Measurements from ENCODE around the gene KRT6C. TPM values are rescaled to one million over a fixed set of nuclear protein-coding genes. Genes with fewer than 3 reads are reported as not detected.
"Not testable (repeated sequence)": the region's sequence is repeated elsewhere in the genome, so short reads cannot be mapped to it uniquely, and the experiment has no call there.

The KRT6C gene
- total and polyA plus RNA-seq, 2 experiments from 2014 or later: not detected

DNA sequence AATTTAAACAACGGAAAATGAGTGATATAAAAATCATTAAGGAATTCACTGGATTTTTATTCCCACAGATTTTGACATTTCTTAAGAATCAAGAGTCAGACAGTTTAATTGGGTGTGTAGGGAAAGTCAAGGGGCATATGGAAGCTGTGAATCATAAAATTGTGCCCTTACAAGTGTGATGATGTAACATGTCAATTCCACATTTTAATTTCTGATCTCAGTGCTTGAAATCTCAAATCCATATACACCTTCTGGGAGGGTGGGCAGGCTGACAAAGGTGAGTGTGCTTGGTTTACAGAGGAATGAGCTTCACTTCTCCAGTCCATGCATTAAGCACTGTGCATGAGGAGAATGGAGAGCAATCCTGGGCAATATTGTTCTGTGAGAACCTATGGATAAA is 20.5 kb upstream of the KRT6C start:
- H3K4me2 ChIP-seq (ENCODE audit: unreplicated experiment): peak overlapping the region; percentile 80
- H3K27ac ChIP-seq: peak overlapping the region; percentile 93
- H3K4me3 ChIP-seq: no peak overlapping the region

GRCh38 chr12:52493172-52493571 is 19.6 kb upstream of the KRT6C start, which contains the start of gene KRT6A:
Gene KRT6A (minus strand): TSS chr12:52493257. CDS start chr12:52493188, 69 bp downstream.
- TF ChIP-seq EZH2 (IDR thresholded peaks at IDR 0.05; ENCODE audit: insufficient read depth, poor library complexity, severe bottlenecking) (no peak), EZH2phosphoT487 (IDR thresholded peaks at IDR 0.05; ENCODE audit: insufficient read depth, low read depth) (no peak)
- Histone ChIP-seq H3K36me3 (ENCODE audit: low read depth) (no peaks in the 10 kb centered on the region), H3K9me2 (ENCODE audit: insufficient read depth) (no peaks in the 10 kb centered on the region), H3F3A (ENCODE audit: insufficient read depth) (peaks cover 30% of the 10 kb centered on the region), H3K9me3 (ENCODE audit: low read depth) (no peaks in the 10 kb centered on the region), H3K27ac (no peak within 1 kb of the TSS), H3K27me3 (replicated peaks; ENCODE audit: insufficient read depth) (peaks cover 11% of the 10 kb centered on the region), H3K4me3 (no peak within 1 kb of the TSS), H3K79me2 (ENCODE audit: insufficient read depth) (no peaks in the 10 kb centered on the region), H2AFZ (no peak within 1 kb of the TSS), H3K4me1 (ENCODE audit: insufficient read depth) (peaks cover 43% of the 10 kb centered on the region), H4K20me1 (ENCODE audit: insufficient read depth) (no peaks in the 10 kb centered on the region), H3K4me2 (ENCODE audit: unreplicated experiment) (peak within 1 kb of the TSS; percentile 80), H3K9ac (peak within 1 kb of the TSS; percentile 28; the same call in 1 of the 2 replicates)
- in situ Hi-C loops (cut with MboI): no loop called here
- DNase-seq: peak; percentile 6
- 94 to 95% methylated on average over 2 of the region's 2 CpGs for WGBS, 2 experiments (ENCODE audit: low coverage in 1 of 2, low lambda C conversion rate in 2 of 2, missing lambda C conversion rate in 2 of 2)

More for the DNA sequence above, 20.5 kb upstream of the KRT6C start:
- DNase-seq: peak; percentile 38
- 40 to 52% methylated on average over 1 of the region's 1 CpG for WGBS, 2 experiments (ENCODE audit: low coverage in 1 of 2, low lambda C conversion rate in 2 of 2, missing lambda C conversion rate in 2 of 2)
- Histone ChIP-seq H3K79me2 (ENCODE audit: insufficient read depth) (no peaks in the 10 kb centered on the region), H4K20me1 (ENCODE audit: insufficient read depth) (no peaks in the 10 kb centered on the region), H2AFZ (no peak overlapping the region), H3K9me3 (ENCODE audit: low read depth) (no peaks in the 10 kb centered on the region), H3K4me1 (ENCODE audit: insufficient read depth) (peaks cover 45% of the 10 kb centered on the region), H3K9me2 (ENCODE audit: insufficient read depth) (no peaks in the 10 kb centered on the region), H3K9ac (peak overlapping the region; percentile 28), H3K27me3 (replicated peaks; ENCODE audit: insufficient read depth) (peaks cover 11% of the 10 kb centered on the region), H3K36me3 (ENCODE audit: low read depth) (no peaks in the 10 kb centered on the region), H3F3A (ENCODE audit: insufficient read depth) (peaks cover 30% of the 10 kb centered on the region)
- TF ChIP-seq EZH2phosphoT487 (IDR thresholded peaks at IDR 0.05; ENCODE audit: insufficient read depth, low read depth) (no peak), EZH2 (IDR thresholded peaks at IDR 0.05; ENCODE audit: insufficient read depth, poor library complexity, severe bottlenecking) (no peak)
- in situ Hi-C loops (cut with MboI): no loop called here

DNA sequence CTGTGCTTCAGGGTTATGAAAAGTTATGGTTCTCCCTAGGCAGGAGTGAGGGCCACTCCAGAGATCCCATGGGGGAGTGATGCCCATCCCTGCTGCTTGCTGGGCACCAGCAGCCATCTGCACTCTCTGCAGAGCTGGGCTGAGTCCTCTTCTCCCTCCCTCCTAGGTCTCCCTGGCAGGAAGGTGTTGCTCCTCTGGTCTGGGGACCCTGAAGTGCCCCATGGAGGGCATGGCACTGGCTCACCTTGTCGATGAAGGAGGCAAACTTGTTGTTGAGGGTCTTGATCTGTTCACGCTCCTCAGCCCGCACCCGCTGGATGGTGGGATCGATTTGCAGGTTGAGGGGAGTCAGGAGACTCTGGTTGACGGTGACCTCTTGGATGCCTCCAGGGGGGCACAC is 18.8 kb upstream of the KRT6C start:
- H3K27ac ChIP-seq; H4K20me1 ChIP-seq (ENCODE audit: insufficient read depth); H3K36me3 ChIP-seq (ENCODE audit: low read depth): not testable (repeated sequence)

GRCh38 chr12:52491495-52491894 is 17.9 kb upstream of the KRT6C start:
- WGBS, 2 experiments (ENCODE audit: low coverage in 1 of 2, low lambda C conversion rate in 2 of 2, missing lambda C conversion rate in 2 of 2): 74 to 89% methylated on average over 8 of the region's 8 CpGs
- DNase-seq; in situ Hi-C loops (cut with MboI): not testable (repeated sequence)

More for the DNA sequence above, 18.8 kb upstream of the KRT6C start:
- H3K9me3 ChIP-seq (ENCODE audit: low read depth); H3K4me3 ChIP-seq; H3K4me2 ChIP-seq (ENCODE audit: unreplicated experiment); H2AFZ ChIP-seq; H3K9ac ChIP-seq; in situ Hi-C loops (cut with MboI); H3K9me2 ChIP-seq (ENCODE audit: insufficient read depth); H3K79me2 ChIP-seq (ENCODE audit: insufficient read depth); DNase-seq: not testable (repeated sequence)
- 69 to 88% methylated on average over 2 to 5 of the region's 6 CpGs for WGBS, 2 experiments (ENCODE audit: low coverage in 1 of 2, low lambda C conversion rate in 2 of 2, missing lambda C conversion rate in 2 of 2)
- Histone ChIP-seq H3K4me1 (ENCODE audit: insufficient read depth) (peaks cover 41% of the 10 kb centered on the region), H3K27me3 (replicated peaks; ENCODE audit: insufficient read depth) (peaks cover 11% of the 10 kb centered on the region), H3F3A (ENCODE audit: insufficient read depth) (peaks cover 30% of the 10 kb centered on the region)

DNA sequence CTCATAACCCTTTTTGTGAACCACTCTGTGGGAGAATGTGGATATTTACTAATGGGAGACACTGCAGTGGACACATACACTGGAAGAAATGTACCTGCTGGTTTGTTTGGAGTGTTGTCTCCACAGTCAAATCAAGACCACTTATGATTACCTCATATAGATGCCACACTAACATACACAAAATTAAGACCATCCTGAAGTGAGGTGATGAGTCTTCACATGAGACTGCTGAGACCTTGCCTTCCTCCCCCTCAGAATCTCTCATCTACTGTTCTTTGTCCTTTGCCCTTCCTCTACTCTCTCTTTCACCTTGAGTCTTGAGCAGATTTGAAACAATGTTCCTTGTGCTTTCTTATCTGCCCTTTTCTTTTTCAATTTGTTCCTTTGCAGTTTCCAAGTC is 15.1 kb upstream of the KRT6C start:
- TF ChIP-seq EZH2phosphoT487 (IDR thresholded peaks at IDR 0.05; ENCODE audit: insufficient read depth, low read depth): no peak
- TF ChIP-seq EZH2 (IDR thresholded peaks at IDR 0.05; ENCODE audit: insufficient read depth, poor library complexity, severe bottlenecking): no peak
- H3K4me2 ChIP-seq (ENCODE audit: unreplicated experiment): no peak overlapping the region
- DNase-seq: no peak
- peaks cover 41% of the 10 kb centered on the region for H3K27me3 ChIP-seq (replicated peaks; ENCODE audit: insufficient read depth)
- H3K9me3 ChIP-seq (ENCODE audit: low read depth): peaks cover 4% of the 10 kb centered on the region
- H3F3A ChIP-seq (ENCODE audit: insufficient read depth): peaks cover 3% of the 10 kb centered on the region; the same call in 1 of the 2 replicates
- H3K9ac ChIP-seq: no peak overlapping the region
- H3K9me2 ChIP-seq (ENCODE audit: insufficient read depth): no peaks in the 10 kb centered on the region
- no peaks in the 10 kb centered on the region for H3K36me3 ChIP-seq (ENCODE audit: low read depth)
- in situ Hi-C loops (cut with MboI): no loop called here
- no peak overlapping the region for H2AFZ ChIP-seq
- no peak overlapping the region for H3K27ac ChIP-seq
- no peak overlapping the region for H3K4me3 ChIP-seq
- H3K79me2 ChIP-seq (ENCODE audit: insufficient read depth): no peaks in the 10 kb centered on the region
- H4K20me1 ChIP-seq (ENCODE audit: insufficient read depth): no peaks in the 10 kb centered on the region
- H3K4me1 ChIP-seq (ENCODE audit: insufficient read depth): peaks cover 4% of the 10 kb centered on the region

More at GRCh38 chr12:52491495-52491894, 17.9 kb upstream of the KRT6C start:
- Histone ChIP-seq H3K27me3 (replicated peaks; ENCODE audit: insufficient read depth) (peaks cover 14% of the 10 kb centered on the region), H3F3A (ENCODE audit: insufficient read depth) (peaks cover 25% of the 10 kb centered on the region), H3K4me1 (ENCODE audit: insufficient read depth) (peaks cover 32% of the 10 kb centered on the region)
- H3K4me2 ChIP-seq (ENCODE audit: unreplicated experiment); H3K9me3 ChIP-seq (ENCODE audit: low read depth); H3K9me2 ChIP-seq (ENCODE audit: insufficient read depth); H3K36me3 ChIP-seq (ENCODE audit: low read depth); H3K27ac ChIP-seq; H3K4me3 ChIP-seq; H2AFZ ChIP-seq; H3K9ac ChIP-seq; H3K79me2 ChIP-seq (ENCODE audit: insufficient read depth); H4K20me1 ChIP-seq (ENCODE audit: insufficient read depth): not testable (repeated sequence)

DNA sequence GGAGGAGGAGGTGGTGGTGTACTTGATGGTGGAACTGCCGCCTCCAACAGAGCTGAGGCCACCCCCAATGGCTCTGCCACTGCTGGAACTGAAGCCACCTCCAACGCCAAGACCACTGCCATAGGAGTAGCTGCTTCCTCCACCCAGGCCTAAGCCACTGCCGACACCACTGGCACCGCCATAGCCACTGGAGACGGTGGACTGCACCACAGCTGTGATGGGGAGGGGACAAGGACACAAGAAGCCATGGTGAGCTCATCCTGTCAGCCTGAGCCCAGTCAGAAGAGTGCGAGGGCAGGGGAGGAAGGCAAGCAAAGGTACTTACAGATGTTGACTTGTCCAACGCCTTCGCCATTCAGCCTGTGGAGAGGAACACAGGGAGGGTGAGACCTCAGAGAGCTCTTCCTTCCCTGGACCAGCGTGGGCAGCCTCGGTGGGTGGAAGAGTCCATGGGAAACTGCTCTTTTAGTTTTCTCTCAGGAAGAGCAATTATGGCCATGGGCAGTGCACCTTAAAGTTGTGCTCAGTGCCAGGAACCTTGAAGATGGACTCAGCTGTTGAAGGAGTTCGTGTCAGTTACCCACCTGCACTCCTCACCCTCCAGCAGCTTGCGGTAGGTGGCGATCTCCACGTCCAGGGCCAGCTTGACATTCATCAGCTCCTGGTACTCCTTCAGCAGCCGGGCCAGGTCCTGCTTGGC is 14.3 kb upstream of the KRT6C start:
- H3K27ac ChIP-seq; H3K9ac ChIP-seq; H3K4me2 ChIP-seq (ENCODE audit: unreplicated experiment); H4K20me1 ChIP-seq (ENCODE audit: insufficient read depth); H3K79me2 ChIP-seq (ENCODE audit: insufficient read depth); H3K36me3 ChIP-seq (ENCODE audit: low read depth); H3K9me3 ChIP-seq (ENCODE audit: low read depth); in situ Hi-C loops (cut with MboI); H3K4me1 ChIP-seq (ENCODE audit: insufficient read depth); H3K4me3 ChIP-seq; H2AFZ ChIP-seq; H3K9me2 ChIP-seq (ENCODE audit: insufficient read depth); DNase-seq; H3F3A ChIP-seq (ENCODE audit: insufficient read depth): not testable (repeated sequence)
- peaks cover 46% of the 10 kb centered on the region for H3K27me3 ChIP-seq (replicated peaks; ENCODE audit: insufficient read depth)
- WGBS, 2 experiments (ENCODE audit: low coverage in 1 of 2, low lambda C conversion rate in 2 of 2, missing lambda C conversion rate in 2 of 2): 66 to 77% methylated on average over 8 to 14 of the region's 15 CpGs
